HG03457 (cell line): ENCODE measurements around the gene CLCNKA.
"Not testable (repeated sequence)": the region's sequence is repeated elsewhere in the genome, so short reads cannot be mapped to it uniquely, and the experiment has no call there.

ENCODE experiments used
- ATAC-seq: cut with Tn5 transposase; IDR thresholded peaks from one replicate; pipeline ENCODE4 v1.9.1; 2021; ENCODE audit warnings: moderate number of reproducible peaks; ENCODE audit not compliant: unreplicated experiment

The CLCNKA gene

DNA sequence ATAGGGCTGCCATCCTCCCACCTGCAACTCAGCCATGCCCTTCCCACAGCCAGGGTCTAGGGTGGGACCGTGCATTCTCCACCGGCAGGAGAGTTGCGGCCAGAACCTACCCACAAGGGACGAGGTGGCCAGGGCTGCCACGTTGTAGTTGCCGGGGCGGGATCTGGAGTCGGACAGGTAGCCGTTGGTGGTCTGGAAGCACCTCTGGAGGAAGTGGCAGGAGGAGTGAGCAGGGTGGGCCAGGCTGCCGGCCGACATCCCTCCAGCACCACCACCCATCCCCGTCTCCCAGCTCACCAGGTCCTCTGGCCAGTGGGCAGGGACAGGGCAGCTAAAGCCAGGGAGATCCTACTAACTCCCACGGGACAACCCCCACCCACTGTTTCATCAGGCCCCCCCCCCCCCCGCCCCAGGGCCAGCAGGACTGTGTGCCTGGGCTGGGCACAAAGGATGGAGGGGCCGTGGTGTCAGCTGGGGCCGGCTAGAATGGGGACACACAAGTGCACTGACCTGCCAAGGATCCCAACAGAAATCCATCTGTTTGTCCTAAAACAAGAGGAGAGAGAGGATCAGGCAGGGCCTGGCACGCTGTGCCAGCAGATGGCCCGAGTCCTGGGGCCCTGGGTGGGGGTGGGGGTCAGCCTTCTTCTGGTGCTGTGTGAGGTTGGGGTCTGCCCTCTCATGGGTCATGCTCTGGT, 40.3 kb downstream of the CLCNKA start:
- not testable (repeated sequence) for ATAC-seq

DNA sequence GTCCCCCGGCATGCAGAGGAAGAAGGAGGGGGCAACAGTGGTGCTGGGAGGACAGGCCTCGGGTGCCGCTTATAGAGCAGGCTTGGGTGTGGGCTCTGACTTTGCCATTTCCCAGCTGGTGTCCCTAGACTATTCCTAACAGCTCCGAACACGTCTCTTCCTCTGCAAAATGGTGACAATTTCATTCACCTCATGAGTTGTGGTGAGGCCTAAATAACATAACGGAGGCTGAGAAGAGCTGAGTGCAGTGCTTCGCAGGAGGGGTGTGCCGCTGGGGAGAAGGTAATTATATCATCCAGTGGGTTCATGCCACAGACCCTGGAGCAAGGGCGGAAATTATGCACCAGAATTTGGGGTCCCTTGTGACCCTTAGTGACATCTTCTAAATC, 40.8 kb downstream of the CLCNKA start:
- not testable (repeated sequence) for ATAC-seq

DNA sequence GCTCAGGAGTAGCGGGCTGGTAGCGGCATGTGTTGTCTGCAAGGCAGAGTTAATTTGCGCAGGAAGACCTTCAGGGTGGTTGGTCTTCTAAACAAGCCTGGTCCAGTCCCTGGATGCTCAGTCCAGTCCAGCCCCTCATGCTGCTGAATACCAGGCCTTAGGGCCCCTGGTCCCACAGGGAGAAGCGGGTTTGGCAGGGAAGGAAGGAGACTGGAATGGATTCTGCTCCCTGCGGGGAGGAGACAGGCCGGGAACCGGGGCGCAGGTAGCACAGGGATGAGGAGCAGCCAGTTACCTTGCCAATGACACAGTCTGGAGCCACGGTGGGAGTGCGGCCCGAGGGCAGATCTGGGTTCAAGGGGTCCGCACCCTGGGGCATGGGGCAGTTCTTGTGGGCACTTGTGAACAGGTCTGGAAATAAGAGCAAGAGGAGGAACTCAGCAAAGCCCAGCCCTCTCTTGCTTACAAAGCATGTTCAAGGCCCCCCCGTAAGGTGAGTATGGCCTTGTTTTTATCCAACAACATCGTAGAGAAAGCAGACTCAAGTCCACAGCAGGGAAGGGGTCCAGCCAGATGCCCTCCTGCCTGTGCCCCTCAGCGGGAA, 41.5 kb downstream of the CLCNKA start:
- ATAC-seq, result no peak

DNA sequence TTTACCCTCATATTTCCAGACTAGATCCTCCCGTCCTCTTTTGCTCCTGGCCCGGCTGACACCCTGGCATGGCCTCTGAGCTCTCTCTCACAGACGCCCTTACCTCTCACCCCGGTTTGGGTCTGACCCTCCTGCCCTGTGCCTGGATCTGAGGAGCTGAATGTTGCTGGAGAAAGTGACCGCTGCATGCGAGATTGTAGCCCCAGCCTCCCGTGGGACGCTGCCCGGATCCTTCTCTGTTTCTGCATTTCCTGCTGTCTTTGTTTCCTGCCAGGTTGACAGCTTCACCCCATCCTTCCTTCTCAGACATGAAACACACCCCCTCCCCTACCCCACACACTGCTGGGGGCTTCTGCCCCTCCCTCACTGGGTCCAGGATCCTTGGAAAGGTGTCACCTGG, 42.1 kb downstream of the CLCNKA start:
- no peak for ATAC-seq

DNA sequence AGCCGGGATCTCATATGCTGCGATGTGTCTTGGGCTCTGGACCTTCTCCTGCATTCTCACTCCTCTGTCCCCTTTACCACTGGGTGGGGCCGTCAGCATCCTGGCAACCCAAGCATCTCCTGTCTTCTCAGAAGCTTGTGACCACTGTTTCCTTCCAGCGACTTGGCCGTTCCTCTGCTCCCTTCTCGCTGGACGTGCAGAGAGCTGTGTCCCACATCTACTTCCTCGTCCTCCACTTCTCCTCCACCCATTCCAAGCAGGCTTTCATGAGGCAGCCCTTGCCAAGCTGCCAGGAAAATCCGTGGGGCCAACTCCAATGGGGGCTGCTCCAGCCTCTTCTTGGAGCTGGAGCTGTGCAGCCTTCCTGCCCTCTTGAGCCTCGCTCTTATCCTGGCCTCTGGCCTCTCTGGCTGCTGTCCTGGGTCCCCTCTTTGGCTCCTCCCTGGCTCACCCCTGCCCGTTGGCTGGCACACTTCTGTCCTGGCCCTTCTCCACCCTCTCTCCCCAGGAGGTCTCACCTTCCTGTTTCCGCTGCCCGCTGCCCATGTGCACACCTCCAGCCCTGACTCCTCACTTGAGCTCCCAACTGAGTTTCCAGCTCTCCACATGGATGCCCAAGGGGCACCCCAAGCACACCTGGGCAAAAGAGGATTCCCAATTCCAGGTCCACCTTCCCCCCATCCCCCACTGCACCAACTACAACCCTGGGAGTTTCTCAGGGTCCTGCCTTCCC, 42.9 kb downstream of the CLCNKA start:
- no peak for ATAC-seq

DNA sequence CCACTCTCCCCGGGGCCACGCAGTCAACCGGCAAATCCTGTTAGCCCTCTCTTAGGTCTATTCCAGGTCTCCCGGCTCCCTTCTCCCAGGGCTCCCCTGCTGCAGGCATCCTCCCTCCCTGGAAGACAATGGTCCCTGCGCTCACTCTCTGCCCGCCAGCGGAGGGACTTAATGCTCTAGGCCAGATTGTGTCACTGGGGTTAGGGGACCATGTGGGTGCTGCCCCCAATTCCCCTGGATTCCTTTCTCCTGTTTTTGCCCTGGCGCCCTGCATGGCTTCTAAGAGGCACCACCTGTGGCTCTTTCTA, 43.4 kb downstream of the CLCNKA start:
- ATAC-seq, result no peak

DNA sequence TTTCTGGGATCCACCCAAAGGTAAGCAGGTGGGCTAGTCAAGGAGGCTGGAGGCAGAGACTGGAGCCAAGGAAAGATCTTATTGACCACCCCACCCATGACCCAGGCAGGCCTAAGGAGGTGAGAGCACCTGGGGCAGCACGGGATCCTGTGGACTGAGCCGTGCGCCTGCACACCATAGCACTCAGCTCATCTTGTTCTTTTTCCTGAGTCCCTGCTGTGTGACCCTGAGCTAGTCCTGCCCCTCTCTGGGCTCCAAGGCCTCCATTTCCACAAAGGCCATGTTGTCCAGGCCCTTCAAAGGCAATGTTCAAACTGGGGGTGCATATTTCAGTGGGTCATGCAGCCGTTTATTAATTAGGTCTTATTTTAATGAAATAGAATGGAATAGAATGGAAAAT, 44.4 kb downstream of the CLCNKA start:
- no peak for ATAC-seq

DNA sequence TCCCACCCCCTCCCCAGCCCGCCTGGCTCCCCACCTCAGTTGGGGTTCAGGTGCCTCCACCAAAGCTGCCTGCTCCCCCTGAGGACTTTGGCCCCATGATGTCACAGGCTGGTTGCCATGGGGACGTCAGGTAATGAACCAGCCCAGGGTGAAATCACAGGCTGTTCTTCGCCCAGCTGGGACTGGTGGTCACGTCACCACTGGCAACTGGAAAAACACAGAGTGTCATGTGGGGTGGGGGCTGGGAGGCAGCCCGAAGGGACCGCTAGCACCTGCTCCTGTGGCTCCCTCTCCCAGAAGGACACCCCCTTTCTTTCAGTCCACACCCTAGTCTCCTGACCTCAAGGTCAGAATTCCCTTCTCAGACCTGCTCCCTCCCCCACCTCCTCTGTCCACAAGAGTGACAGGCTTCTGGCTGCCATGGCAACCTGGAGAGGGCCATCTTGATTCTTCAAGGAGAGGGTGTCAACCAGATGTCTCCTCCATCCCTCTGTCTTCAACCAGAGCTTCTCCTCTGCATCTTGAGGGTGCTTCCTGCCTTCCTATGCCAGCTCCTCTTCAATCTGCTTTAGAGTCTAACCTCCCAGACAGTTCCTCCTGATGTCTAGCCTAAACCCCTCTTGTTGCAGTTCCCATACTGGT, 45.4 kb downstream of the CLCNKA start:
- ATAC-seq, result no peak

DNA sequence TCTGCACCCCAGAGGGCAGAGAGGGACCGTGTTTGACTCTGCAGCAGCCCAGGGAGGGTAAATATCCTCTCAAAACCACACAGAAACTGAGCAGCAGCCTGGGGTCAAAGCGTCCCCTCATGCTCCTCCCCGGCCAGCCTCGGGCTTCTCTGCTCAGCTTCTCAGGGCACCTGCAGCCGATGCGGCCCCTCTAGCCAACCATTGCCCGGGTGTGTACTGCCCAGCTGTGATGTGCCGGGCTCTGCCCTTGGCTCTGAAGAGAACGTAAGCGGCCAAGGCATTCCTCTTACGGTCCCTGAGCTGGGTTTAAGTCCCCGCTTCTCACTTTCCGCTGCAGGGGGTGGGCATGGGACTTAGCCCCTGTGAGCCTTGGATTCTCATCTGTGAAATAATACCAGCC, 46.1 kb downstream of the CLCNKA start:
- ATAC-seq, result no peak

DNA sequence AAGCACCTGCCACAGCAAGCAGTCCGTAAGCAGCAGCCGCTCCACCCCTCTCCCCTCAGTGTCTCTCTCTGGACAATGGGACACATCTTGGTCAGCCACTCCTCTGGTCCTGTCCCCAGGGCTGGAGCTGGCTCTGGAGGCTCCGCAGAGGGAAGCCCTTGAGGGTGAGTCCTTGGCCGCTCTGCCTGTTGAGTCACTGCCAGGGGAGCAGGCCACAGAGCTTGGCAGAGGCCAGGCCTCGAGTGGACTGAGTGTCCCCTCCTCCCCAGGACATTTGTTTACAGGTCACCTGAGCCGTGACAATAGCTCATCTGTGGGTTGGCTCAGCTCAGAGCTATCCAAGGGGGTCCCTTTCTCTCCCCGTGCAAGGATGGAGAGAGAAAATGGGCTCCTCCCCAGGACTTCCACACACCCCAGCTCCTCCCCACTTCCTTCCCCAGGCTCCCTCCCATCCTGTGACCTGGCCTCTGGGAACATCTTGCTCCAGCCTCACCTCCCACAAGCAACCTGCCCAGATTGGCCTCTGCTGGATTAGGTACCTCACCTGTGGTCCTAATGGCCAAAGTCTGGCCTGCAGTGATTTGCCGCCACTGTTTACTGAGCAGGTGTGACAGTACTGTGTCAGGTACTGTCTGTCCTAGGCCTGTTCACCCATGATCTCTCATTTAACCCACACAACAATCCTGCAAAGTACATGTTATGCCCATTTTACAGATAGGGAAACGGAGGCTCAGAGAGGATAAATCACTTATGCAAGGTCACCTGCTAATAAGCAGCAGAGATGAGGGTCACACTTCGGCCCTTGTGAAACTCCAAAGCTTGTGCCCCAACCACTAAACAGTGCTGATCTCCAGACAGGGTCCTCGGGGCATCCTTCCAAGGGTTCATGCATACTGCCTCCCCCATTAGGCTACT, 46.8 kb downstream of the CLCNKA start:
- ATAC-seq, result no peak

DNA sequence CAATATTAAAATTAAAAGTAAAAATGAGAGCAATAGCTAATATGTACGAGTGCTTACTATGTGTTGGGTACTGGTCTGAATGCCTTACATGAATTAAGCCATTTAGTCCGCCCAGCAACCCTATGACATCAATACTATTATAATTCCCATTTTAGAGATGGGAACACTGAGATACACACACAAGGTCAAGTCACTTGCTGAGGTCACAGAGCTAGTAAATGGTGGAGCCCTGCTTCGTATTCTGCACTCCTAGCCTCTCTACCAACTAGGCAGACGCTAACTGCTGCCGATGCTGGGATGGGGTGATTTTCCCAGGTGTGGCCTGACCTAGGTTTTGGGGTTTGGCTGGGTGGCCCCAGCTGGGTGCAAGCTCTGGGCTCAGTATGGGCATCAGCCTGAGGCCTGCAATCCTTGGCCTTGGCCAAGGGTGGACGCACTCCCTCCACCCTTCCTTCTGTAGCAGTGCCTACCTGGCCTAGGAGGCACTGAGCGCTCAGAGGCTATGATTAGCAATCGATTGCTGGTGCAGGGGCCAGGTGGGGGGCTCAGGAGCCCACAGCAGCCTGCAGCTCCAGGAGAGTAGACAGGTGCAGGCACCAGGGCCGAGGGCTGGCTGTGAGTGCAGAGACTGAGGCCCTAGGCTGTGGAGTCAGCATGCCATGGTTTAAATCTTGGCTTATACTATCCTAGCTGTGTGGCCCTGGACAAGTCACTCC, 49.0 kb downstream of the CLCNKA start:
- ATAC-seq, result no peak

DNA sequence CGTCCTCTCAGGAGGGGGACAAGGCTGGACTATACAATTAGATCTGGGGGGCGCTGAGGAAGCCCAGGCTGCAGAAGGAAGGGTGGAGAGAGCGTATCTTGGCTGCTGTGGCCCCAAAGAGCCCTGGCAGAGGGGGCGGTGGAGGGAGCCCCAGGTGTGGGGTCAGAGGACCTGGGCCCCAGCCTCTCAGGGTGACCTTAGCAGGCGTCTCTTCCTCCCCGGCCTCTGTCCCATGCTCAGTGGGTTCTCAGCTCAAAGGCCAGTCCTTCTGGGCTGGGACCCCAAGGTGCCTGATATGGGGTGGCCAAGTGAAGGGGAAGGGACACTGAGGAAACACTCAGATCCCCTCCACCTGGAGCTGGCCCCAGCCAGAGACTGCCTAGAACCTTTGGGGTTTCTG, 49.8 kb downstream of the CLCNKA start:
- ATAC-seq, result no peak

DNA sequence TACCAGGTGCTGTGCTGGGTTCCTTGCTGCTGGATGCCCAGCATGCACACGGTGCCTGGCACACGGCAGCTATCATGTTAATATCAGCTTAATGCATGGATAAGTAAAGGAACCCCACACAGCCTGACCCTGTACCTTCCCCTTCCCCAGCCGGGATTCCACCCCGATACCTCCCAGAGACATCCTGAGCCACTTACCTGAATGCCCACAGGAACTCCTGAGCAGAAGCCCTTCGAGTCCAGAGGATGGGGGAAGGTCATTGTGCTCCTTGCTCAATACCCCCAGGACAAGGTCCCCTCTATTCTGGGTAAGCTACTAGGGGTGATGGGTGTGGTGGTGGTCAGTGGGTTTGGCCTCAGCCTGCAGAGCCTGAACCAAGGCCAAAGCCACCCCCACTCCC, 50.3 kb downstream of the CLCNKA start:
- no peak for ATAC-seq

DNA sequence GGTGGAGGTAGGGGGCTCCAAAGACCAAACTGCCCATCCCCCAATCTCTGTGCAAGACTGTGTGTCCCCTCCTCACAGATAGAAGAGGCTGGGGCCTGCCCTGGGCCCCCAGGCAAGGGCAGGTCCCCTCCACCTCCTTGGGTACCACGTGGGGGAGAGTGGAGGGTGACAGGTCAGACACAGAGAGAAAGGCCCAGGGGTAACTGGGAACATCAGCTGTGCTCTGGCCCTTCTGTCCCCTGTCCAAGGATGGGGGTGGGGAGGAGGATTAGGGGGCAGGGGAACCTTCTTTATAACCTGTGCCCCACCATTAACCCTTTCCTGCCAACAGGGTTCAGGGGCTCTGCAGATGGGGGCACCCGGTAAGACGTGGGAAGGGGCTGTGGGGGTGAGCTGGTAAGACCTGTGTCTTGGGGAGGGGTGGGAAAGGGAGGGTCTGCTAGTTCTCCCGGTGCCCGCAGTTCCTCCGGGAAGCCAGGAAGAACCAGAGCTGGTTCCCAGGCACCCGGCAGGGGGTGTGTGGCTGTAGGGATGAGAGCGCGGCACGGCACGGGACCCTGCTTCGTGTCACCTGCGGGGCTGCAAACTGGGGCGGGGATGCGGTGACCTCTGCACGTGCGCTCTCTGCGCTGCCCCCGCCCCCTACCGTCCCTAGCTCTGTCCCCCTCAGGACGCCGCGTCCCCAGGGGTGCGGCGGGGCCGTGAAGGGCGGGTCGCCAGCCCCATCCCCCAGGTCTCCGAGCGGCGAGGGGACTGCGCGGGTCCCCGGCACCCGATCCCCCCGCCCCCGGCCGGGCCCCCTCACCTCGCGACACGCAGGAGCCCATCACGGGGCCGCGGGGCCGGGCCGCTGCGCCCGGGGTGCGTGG, 51.0 kb downstream of the CLCNKA start:
- ATAC-seq, result no peak

DNA sequence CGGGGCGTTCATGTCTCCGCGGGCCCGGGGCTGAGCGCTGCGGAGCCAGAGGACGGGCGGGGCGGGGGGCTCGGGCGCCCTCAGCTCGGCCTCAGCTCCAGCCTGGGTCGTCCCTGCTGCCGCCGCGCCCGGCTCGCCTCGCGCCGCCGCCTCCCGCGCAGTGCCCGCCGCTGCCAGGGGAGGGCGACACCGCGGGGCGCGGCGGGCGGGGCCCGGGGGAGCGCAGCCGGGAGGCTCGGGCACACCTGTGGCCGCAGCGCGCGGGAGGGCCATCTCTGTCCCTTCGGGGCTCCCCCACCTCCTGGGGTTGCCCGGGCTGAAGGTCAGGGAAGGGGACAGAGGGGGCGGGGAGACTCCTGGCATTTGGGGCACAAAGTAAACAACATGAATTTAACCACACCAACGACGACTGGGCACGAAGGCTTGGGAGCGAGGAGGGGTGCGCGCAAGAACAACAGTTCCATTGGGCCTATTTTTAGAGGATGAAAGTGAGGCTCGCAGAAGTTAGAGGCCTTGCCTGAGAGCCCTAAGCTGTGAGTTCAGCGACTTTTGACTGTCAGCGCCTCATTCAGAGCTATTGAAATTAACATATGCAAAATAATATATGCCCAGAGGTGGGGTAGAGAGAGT, 51.8 kb downstream of the CLCNKA start, which contains the start of gene FAM131C:
Gene FAM131C (minus strand): TSS at position 162 of the 630 bp plus-strand sequence. CDS start 209 bp downstream, outside the sequence.
- ATAC-seq, result no peak

DNA sequence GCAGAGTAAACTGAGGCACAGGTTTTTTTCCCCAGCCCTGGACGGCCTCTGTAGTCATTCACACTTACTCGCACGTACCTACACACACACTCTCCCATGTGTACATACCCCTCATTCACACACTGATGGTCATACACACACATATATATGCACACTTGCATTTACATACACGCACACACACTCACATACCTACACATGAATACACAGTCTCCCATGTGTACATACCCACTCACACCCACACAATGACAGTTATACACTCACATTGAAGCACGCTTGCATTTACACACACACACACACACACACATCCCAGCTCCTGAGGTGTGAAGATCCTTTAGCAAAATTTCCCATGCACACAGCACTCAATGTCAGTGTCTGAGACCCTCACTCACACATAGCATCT, 52.4 kb downstream of the CLCNKA start:
- no peak for ATAC-seq

DNA sequence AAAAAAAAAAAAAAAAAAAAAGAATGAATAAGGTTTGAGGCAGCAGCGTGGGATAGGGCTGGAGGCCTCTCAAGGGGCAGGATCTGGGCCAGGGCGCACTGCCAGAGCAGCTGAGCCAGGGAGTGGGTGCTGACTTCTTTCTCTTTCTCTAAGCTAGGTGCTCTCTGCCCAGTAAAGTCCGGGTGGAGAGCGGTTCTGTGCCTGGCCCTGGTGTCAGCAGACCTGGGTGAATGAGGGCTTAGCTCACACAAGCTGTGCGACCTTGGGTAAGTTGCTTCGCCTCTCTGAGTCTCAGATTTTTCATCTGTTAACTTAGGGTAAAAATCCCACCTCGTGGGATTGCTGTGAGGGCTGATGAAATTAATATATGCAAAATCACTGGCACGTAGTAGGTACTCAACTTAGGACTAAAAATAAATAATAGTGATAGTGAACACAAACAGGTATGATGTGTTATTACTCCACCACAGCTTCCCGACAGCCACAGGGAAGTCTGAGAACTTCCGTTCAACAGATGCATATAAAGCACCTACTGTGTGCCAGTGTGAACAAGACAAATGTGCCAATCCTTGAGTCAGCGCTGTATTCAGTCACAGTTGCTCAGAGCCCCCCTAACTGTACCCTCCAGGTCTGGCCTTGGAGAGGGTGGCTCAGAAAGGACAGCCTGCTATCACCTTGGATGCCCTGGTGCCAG, 53.6 kb downstream of the CLCNKA start:
- ATAC-seq, result no peak
